Fibroblast of the conjunctiva (primary cell): Measurements from ENCODE around the gene TMEM207.

ENCODE experiments used
- DNase-seq: peaks from one replicate; pipeline ENCODE4 v3.0.0-alpha.2; 2010; ENCODE audit warnings: low read depth

Gene TMEM207

GRCh38 chr3:190444006-190444405 is 5.7 kb downstream of the TMEM207 start:
- DNase-seq, result no peak

GRCh38 chr3:190443257-190443656 is 6.4 kb downstream of the TMEM207 start:
- DNase-seq, result peak; percentile 5

GRCh38 chr3:190442240-190442639 is 7.5 kb downstream of the TMEM207 start:
- no peak for DNase-seq

GRCh38 chr3:190436331-190436730 is 13.4 kb downstream of the TMEM207 start:
- no peak for DNase-seq

- DNase-seq, result no peak
Observed at GRCh38 chr3:190435618-190436017, 14.1 kb downstream of the TMEM207 start.

- no peak for DNase-seq
Observed at GRCh38 chr3:190433626-190434025, 16.1 kb downstream of the TMEM207 start.

- DNase-seq, result no peak
Observed at GRCh38 chr3:190432216-190432615, 17.5 kb downstream of the TMEM207 start.

GRCh38 chr3:190430906-190431305 is 18.8 kb downstream of the TMEM207 start:
- DNase-seq, result no peak

GRCh38 chr3:190429681-190430080 is 20.0 kb downstream of the TMEM207 start:
- no peak for DNase-seq

GRCh38 chr3:190426806-190427507 is 22.7 kb downstream of the TMEM207 start:
- no peak for DNase-seq

- DNase-seq, result no peak
Observed at GRCh38 chr3:190425833-190426232, 23.9 kb downstream of the TMEM207 start.

- peak; percentile 76 for DNase-seq
Observed at GRCh38 chr3:190424478-190425439, 24.9 kb downstream of the TMEM207 start.

- DNase-seq, result no peak
Observed at GRCh38 chr3:190424108-190424477, 25.6 kb downstream of the TMEM207 start.

GRCh38 chr3:190414297-190414696 is 35.4 kb downstream of the TMEM207 start:
- no peak for DNase-seq

- DNase-seq, result no peak
Observed at GRCh38 chr3:190404715-190405114, 45.0 kb downstream of the TMEM207 start.

- DNase-seq, result no peak
Observed at GRCh38 chr3:190401963-190402362, 47.7 kb downstream of the TMEM207 start.

GRCh38 chr3:190399677-190400076 is 50.0 kb downstream of the TMEM207 start:
- no peak for DNase-seq

- DNase-seq, result no peak
Observed at GRCh38 chr3:190397889-190398288, 51.8 kb downstream of the TMEM207 start.

GRCh38 chr3:190396001-190396400 is 53.7 kb downstream of the TMEM207 start:
- no peak for DNase-seq

GRCh38 chr3:190388703-190389102 is 61.0 kb downstream of the TMEM207 start:
- DNase-seq, result no peak

- DNase-seq, result no peak
Observed at GRCh38 chr3:190387578-190388213, 62.0 kb downstream of the TMEM207 start, which contains the start of gene CLDN16. Gene CLDN16 (plus strand): TSS chr3:190388163. CDS start chr3:190388330, 167 bp downstream.
